ENCODE results near the gene CNIH2.
A peak's percentile ranks its signal among the peaks of the same experiment; 100 is the strongest.

CNIH2 gene

GRCh38 chr11:66278363-66279091 is 552 bp downstream of the CNIH2 start:
- no peak for DNase-seq

DNA sequence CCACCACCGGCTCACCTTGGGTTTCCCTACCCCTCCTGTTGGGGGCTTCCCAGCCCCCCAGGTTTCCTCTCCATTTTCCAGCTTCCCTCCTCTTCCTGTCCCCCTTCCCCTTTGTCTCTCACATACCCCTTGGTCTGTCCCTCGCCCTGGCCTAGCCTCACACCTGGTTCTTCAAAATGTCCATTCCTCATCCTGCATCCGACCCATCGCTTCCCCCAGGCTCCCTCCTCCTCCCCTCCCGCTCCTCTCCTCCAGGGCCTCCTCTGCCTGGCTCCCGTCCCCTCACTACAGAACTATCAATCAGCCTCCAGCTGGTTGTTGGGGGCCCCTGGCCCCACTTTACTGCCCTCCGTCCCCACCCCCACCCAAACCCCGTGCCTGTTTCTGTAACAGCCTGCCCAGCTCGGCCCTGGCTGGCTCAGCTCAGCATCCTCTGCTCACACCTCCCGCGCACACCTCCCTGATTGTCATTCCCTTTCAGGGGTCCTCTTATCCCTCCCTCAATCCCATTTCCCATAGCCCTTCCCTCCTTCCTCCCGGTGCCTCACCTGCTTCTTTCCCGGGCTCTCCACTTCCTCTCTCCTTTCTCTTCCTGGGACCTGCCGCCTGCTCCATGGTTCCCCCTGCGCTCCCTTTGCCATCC is 1.2 kb downstream of the CNIH2 start:
- DNase-seq: no peak

- DNase-seq: no peak
These were observed 2.5 kb downstream of the CNIH2 start for GRCh38 chr11:66280428-66280827.

DNA sequence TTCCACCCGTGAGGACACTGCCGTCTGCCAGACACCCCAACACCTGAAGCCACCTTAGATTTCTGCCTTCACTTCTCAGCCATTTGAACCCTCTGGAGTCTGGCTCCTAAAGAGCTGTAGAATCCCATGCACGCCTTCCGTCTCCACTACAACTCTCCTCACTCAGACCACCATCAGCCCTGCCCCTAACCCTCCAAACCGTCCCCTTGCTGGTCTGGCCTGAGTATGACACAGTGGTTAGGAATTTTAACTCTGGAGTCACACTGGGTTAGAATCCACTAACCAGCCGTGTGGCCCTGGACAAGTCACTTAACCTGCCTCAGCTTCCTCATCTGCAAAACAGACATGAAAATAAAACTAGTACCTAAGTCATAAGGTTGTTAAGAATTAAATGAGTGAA is 3.0 kb downstream of the CNIH2 start:
- DNase-seq: no peak

DNA sequence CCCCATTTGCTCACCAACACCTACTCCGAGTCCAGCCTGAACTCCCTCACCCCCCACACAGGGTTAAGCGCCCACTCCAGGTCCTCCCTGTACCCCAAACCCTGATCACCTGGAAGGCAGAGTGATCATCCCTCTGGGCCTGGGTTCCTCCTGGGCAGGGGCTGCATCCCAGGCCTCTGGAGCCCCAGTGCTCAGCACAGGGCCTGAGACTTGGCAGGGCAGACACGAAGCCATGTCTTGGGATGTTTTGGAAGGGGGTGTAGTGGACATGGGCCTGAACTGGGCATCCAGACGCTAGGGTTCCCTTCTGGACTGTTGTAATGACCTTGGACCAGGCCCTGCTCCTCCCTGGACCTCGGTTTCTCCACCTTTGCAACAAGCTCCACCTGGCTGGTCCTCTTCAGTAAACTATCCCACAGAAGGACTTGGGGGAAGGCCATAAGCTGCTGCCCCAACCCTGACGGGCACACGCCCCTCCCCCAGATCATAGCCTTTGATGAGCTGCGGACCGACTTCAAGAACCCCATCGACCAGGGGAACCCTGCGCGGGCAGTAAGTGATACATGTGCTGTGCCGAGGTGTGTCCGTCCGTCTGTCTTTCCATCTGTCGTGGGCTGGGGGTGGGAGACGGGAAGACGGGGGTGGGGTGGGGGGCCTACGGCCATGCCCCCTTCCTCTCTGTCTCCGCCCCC is 3.9 kb downstream of the CNIH2 start:
- DNase-seq: no peak

- peak; percentile 100 for DNase-seq
These were observed 4.8 kb downstream of the CNIH2 start for GRCh38 chr11:66282468-66283455.

- DNase-seq: no peak
These were observed 5.6 kb downstream of the CNIH2 start for GRCh38 chr11:66283461-66284105.

DNA sequence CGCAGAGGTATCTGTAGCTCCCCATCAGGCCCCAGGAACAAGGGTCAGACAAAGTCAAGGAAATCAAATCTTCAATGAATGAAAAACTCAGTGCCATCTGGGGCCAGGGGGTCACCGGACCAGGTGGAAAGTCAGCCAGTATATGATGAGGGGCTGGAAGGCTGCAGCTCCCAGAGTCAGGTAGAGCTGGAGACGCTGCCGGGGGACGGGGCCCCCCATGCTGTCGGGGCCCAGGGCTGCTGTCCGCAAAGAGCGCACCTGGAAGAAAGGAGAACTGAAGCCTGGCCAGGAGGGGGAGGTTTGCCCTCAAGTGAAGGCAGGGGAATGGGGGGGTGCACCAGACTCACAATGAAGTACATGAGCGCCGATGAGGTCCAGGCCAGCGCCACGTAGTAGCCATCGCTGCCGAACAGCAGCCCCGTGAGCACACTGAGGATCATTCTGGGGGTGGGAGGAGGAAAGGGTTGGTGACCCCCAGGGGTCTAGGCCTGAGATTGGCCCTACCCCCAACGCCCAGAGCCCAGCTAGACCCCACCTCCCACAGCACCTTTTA is 6.6 kb downstream of the CNIH2 start:
- DNase-seq: no peak

GRCh38 chr11:66285250-66285947 is 7.4 kb downstream of the CNIH2 start:
- DNase-seq: no peak

GRCh38 chr11:66286699-66287098 is 8.7 kb downstream of the CNIH2 start:
- DNase-seq: no peak

DNA sequence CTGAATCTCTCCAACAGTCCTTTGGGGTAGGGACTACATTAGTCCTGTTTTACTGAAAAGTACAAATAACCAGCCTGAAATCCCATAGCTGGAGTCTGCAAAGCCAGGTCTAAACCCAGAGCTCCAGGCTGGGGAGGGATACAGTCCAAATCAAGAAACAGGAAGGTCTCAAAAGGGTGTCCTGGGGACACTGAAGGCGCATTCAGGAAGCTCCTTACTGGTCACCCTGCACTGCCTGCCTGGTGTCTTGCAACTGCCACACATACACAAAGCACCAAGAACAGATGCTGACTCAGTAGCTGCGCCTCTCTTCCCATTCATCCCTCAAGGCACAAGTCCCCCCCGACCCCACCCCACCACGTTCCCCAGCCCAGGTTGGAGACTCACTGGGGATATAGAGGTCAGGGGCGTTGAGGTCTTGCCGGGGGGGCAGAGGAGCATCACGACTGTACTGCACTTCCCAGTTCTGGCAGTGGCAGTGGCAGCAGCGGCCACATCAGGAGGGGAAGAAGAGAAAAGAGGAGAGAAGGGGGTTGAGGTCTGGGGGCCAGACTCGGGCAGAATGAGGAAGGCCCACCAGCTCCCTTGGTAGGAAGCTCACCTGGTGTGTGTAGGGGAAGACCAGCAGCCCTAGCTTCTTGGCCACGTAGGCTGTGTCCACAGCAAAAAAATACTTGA is 9.4 kb downstream of the CNIH2 start:
- no peak for DNase-seq

- no peak for DNase-seq
These were observed 10.1 kb downstream of the CNIH2 start for GRCh38 chr11:66287889-66288670.

DNA sequence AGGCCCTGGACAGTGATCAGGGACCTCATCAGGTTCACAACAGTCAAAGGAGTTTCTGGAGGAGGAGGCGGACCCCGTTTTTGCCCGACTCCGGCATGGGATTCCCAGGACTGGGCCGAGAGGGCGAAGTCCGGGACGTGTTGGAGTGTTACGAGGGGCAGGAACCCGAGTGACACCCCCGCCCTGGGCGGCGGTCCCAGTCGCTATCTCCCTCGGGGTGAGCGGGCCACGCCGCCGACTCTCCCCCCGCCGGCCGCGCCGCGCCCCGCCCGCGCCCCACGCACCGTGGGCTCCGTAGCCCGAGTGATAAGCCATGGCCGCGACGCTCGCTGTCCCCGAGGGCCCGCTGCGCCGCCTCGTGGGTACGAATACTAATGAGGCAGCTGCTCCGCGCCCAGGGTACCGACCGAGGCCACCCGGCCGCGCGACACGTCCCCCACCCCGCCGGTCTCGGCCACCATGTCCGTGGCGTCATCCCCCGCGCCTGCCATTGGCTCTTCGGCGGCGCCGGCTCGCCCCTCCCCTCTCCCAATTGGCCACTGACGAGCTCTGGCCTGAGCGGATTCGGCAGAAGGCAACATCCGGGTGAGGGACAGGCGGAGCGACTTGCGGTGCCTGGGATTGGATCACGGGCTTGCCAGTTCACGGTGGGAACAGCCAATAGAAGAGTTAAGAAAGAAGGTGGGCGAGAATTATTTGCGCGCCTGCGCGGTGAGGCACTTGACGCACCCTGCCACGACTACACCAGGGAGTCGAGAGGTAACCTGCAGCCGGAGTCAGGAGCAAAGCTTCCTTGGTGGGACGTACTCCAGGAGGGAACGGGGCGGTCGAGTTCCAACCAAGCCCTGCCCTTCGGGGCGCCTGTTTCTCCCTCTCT is 10.9 kb downstream of the CNIH2 start, which contains the start of gene YIF1A:
TSS of gene YIF1A (minus strand) at position 473 of the 877 bp plus-strand sequence. CDS start at position 315, 158 bp downstream.
- DNase-seq: peak; percentile 98

- DNase-seq: peak; percentile 68
These were observed 11.8 kb downstream of the CNIH2 start for GRCh38 chr11:66289548-66290329.

DNA sequence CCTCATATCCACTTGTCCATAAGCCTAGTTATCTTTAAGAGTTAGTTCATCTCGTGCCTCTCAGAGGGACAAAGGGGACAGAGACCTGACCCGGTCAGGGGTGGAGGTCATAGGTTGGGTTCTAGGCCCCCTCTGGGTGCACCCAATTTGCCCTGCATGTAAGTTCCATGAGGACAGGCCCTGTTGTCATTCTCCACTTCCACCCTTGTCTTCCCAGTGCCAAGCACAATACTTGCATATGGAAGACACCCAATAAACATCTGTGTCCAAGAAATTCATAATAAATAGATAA is 12.3 kb downstream of the CNIH2 start:
- no peak for DNase-seq

DNA sequence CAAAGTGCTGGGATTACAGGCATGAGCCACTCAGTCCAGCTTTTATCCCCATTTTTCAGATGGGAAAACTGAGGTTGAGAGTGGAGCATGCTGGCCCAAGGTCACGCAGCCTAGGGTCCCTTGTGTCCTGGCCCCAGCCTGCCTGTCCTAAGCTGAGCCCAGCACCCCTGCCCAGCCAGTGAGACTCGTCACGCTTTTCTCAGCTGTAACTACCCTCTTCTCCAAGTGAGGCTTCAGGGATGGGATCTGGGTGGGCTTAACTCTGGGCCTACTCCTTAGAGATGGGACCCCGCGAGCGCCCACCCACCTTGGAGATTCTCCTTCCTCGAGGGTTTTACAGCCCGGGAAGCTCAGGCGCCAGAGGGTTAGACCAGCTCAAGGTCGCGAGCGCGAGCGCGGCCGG is 13.3 kb downstream of the CNIH2 start:
- DNase-seq: no peak

GRCh38 chr11:66291706-66292542 is 13.9 kb downstream of the CNIH2 start, which contains the start of gene TMEM151A:
TMEM151A (plus strand) TSS chr11:66291894; CDS start chr11:66292014, 120 bp downstream.
- no peak for DNase-seq
